OCI-LY7 (cell line): ENCODE data around the gene CHKA.

ENCODE experiments used
- EZH2phosphoT487 ChIP-seq: fragments of 200-600 bp; sonication (generic); IDR thresholded peaks from 2 replicates; pipeline ENCODE4 v1.6.1; 2018; ENCODE audit warnings: low read depth, borderline replicate concordance, mild to moderate bottlenecking, mixed run types, antibody characterized with exemption, low read length, moderate library complexity, mixed read lengths
- TF ChIP-seq, protein P1 (sequence below): fragments of 200-600 bp; sonication (generic); conservative IDR thresholded peaks from 2 replicates; pipeline ENCODE4 v1.5.1; 2014; ENCODE audit warnings: mild to moderate bottlenecking, antibody characterized with exemption, low read length, moderate library complexity, mixed read lengths

DNA sequence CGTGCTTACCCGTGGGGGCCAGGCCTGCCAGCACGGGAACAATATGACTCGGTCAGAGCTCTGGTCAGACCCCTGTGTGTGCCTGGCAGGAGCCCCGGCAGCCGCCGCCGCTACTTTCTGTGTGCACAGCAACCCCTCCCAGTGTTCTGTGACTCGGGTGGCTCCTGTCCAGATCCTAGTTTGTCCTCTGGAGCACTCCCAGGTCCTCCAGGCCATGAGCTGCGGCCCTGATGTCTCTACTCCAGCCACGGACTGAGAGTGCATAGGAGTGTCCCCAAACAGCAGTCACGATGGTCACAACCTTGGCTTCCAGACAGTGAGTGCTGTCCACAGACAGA, 87.5 kb downstream of the CHKA start:
- TF ChIP-seq, protein P1, sequence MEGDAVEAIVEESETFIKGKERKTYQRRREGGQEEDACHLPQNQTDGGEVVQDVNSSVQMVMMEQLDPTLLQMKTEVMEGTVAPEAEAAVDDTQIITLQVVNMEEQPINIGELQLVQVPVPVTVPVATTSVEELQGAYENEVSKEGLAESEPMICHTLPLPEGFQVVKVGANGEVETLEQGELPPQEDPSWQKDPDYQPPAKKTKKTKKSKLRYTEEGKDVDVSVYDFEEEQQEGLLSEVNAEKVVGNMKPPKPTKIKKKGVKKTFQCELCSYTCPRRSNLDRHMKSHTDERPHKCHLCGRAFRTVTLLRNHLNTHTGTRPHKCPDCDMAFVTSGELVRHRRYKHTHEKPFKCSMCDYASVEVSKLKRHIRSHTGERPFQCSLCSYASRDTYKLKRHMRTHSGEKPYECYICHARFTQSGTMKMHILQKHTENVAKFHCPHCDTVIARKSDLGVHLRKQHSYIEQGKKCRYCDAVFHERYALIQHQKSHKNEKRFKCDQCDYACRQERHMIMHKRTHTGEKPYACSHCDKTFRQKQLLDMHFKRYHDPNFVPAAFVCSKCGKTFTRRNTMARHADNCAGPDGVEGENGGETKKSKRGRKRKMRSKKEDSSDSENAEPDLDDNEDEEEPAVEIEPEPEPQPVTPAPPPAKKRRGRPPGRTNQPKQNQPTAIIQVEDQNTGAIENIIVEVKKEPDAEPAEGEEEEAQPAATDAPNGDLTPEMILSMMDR, result no peak
- no peak for TF ChIP-seq EZH2phosphoT487
